OCI-LY7 (cell line): ENCODE measurements around the gene EYS. TPM values are rescaled to one million over a fixed set of nuclear protein-coding genes. Genes with fewer than 3 reads are reported as not detected.

Source experiments
- BruUV-seq: library from RNA; stranded (reverse); fragments of 400-500 nt; replicated peaks from 2 replicates; lab custom pipeline; 2021; lab: Mats Ljungman, UMichigan
- CTCF ChIA-PET: fragments of 300-600 bp; sonication (Branson Sonifier 250); formaldehyde crosslinking; loops from one replicate; lab custom pipeline; 2022; ENCODE audit warnings: antibody characterized with exemption; ENCODE audit not compliant: unreplicated experiment; lab: Charles Lee
- POLR2A ChIA-PET: fragments of 300-600 bp; sonication (Branson Sonifier 250); formaldehyde crosslinking; loops from one replicate; lab custom pipeline; 2022; ENCODE audit warnings: antibody characterized with exemption; lab: Charles Lee
- DNase-seq: peaks from one replicate; pipeline ENCODE4 v3.0.0-alpha.2; 2015; ENCODE audit warnings: low spot score
- H2AFZ ChIP-seq: fragments of 200-600 bp; sonication (generic), shearing (Covaris generic); 2 replicates; pipeline ENCODE4 v1.6.1; 2014; ENCODE audit warnings: mild to moderate bottlenecking, antibody characterized with exemption, low read length, moderate library complexity
- H3K27ac ChIP-seq: fragments of 200-600 bp; sonication (generic); 2 replicates; pipeline ENCODE4 v1.5.1; 2014; ENCODE audit warnings: mixed run types, low read depth, mild to moderate bottlenecking, moderate library complexity, low read length, inconsistent platforms; ENCODE audit not compliant: poor library complexity, severe bottlenecking
- H3K36me3 ChIP-seq: fragments of 200-600 bp; sonication (generic); 2 replicates; pipeline ENCODE4 v1.6.1; 2014; ENCODE audit warnings: mild to moderate bottlenecking, antibody characterized with exemption, low read length, moderate library complexity, mixed read lengths; ENCODE audit not compliant: insufficient read depth
- H3K4me1 ChIP-seq: fragments of 200-600 bp; sonication (generic); 2 replicates; pipeline ENCODE4 v1.5.1; 2014; ENCODE audit warnings: mild to moderate bottlenecking, low read length; ENCODE audit not compliant: insufficient read depth, poor library complexity, severe bottlenecking
- H3K4me2 ChIP-seq: fragments of 200-600 bp; sonication (generic); 2 replicates; pipeline ENCODE4 v1.6.1; 2014; ENCODE audit warnings: mild to moderate bottlenecking, low read length
- H3K4me3 ChIP-seq: fragments of 200-600 bp; sonication (generic); 2 replicates; pipeline ENCODE4 v1.5.1; 2014; ENCODE audit warnings: mild to moderate bottlenecking, low read depth, low read length; ENCODE audit not compliant: poor library complexity, severe bottlenecking
- H3K79me2 ChIP-seq: fragments of 200-600 bp; sonication (generic); 2 replicates; pipeline ENCODE4 v1.6.1; 2016; ENCODE audit warnings: low read depth, mild to moderate bottlenecking, low read length, moderate library complexity, mixed read lengths; ENCODE audit not compliant: insufficient read depth
- H3K9me2 ChIP-seq: fragments of 200-600 bp; sonication (generic); 2 replicates; pipeline ENCODE4 v1.6.1; 2016; ENCODE audit warnings: mild to moderate bottlenecking, low read length, mixed read lengths; ENCODE audit not compliant: insufficient read depth
- H3K9me3 ChIP-seq: fragments of 200-600 bp; sonication (generic); 2 replicates; pipeline ENCODE4 v1.6.1; 2014; ENCODE audit warnings: mild to moderate bottlenecking, mixed run types, low read length, mixed read lengths
- H4K20me1 ChIP-seq: fragments of 200-600 bp; sonication (generic); 2 replicates; pipeline ENCODE4 v1.6.1; 2014; ENCODE audit warnings: mild to moderate bottlenecking, antibody characterized with exemption, low read length, moderate library complexity, mixed read lengths; ENCODE audit not compliant: insufficient read depth
- EZH2phosphoT487 ChIP-seq: fragments of 200-600 bp; sonication (generic); IDR thresholded peaks from 2 replicates; pipeline ENCODE4 v1.6.1; 2018; ENCODE audit warnings: low read depth, borderline replicate concordance, mild to moderate bottlenecking, mixed run types, antibody characterized with exemption, low read length, moderate library complexity, mixed read lengths
- intact Hi-C: fragments of 100-400 bp; cut with micrococcal nuclease; formaldehyde crosslinking; loops from one replicate; pipeline ENCODE4 v1.10.0; 2022; ENCODE audit not compliant: unreplicated experiment
- total RNA-seq, 2 experiments: library from RNA; depleted of rRNA in 1 of 2; stranded (reverse); fragments of >200 nt in 1 of 2; shearing (Covaris generic) in 1 of 2; gene quantifications; 2 replicates each; pipeline ENCODE4 v1.2.3, GENCODE V29; 2014 to 2022
- TF ChIP-seq, protein P1 (sequence below): fragments of 200-600 bp; sonication (generic); conservative IDR thresholded peaks from 2 replicates; pipeline ENCODE4 v1.5.1; 2014; ENCODE audit warnings: mild to moderate bottlenecking, antibody characterized with exemption, low read length, moderate library complexity, mixed read lengths

The EYS gene
- total RNA-seq, 2 experiments from 2014 or later, result not detected

DNA sequence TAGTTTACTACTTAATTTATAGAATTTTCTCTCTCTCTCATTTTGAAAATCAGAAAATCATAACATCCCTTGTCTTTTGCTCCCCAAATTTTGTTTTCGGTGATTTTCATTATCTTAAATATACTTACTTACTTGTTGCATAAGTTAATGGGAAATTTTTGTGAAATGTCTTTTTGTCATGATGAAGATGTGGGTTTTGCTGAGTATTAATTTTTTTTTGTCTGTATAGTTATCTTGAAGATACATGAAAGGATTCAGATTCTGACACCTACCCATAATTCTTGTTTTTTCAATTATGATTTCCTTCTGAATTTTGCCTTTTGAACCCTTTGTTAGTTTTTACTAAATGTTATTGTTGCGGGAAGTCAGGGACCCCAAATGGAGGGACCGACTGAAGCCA is 817.9 kb downstream of the EYS start:
- CTCF ChIA-PET, result no interaction called here
- no peak overlapping the region for H3K4me2 ChIP-seq
- no peaks in the 10 kb centered on the region for H3K36me3 ChIP-seq
- no peak for TF ChIP-seq EZH2phosphoT487
- TF ChIP-seq, protein P1, sequence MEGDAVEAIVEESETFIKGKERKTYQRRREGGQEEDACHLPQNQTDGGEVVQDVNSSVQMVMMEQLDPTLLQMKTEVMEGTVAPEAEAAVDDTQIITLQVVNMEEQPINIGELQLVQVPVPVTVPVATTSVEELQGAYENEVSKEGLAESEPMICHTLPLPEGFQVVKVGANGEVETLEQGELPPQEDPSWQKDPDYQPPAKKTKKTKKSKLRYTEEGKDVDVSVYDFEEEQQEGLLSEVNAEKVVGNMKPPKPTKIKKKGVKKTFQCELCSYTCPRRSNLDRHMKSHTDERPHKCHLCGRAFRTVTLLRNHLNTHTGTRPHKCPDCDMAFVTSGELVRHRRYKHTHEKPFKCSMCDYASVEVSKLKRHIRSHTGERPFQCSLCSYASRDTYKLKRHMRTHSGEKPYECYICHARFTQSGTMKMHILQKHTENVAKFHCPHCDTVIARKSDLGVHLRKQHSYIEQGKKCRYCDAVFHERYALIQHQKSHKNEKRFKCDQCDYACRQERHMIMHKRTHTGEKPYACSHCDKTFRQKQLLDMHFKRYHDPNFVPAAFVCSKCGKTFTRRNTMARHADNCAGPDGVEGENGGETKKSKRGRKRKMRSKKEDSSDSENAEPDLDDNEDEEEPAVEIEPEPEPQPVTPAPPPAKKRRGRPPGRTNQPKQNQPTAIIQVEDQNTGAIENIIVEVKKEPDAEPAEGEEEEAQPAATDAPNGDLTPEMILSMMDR, result no peak
- no peak overlapping the region for H3K4me3 ChIP-seq
- H3K4me1 ChIP-seq, result no peaks in the 10 kb centered on the region
- H2AFZ ChIP-seq, result no peak overlapping the region
- BruUV-seq, result no TSS peak
- no peaks in the 10 kb centered on the region for H3K9me2 ChIP-seq
- no peaks in the 10 kb centered on the region for H4K20me1 ChIP-seq
- POLR2A ChIA-PET, result no interaction called here
- no peak for DNase-seq
- no peak overlapping the region for H3K27ac ChIP-seq
- H3K79me2 ChIP-seq, result no peaks in the 10 kb centered on the region
- H3K9me3 ChIP-seq, result no peaks in the 10 kb centered on the region
- intact Hi-C loops, result no loop called here

DNA sequence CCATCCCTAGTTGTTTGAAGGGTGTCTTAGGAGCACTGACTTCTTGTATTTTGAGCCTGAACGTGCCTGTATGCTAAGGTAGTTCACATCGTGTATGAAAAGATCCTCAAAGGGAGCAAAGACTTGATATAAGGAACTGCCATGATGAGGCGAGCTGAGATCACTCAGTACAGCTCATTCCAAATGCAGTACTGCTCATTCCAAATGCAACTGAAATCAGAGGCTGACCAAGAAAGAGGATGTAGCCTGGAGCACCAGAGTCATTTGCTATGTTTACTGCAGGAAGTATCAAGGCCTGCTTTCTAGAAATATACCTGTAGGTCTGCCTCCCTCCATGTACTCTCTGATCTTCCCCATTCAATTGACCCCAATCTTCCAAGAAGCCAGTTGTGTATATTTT is 832.2 kb downstream of the EYS start:
- no peak for TF ChIP-seq EZH2phosphoT487
- TF ChIP-seq, protein P1, result no peak
- ChIA-PET POLR2A (no interaction called here), CTCF (no interaction called here)
- Histone ChIP-seq H3K4me1 (no peaks in the 10 kb centered on the region), H3K4me2 (no peak overlapping the region), H3K36me3 (no peaks in the 10 kb centered on the region), H3K9me3 (no peaks in the 10 kb centered on the region), H3K79me2 (no peaks in the 10 kb centered on the region), H3K9me2 (no peaks in the 10 kb centered on the region), H3K4me3 (no peak overlapping the region), H4K20me1 (no peaks in the 10 kb centered on the region), H3K27ac (no peak overlapping the region), H2AFZ (no peak overlapping the region)
- intact Hi-C loops, result no loop called here
- no TSS peak for BruUV-seq
- no peak for DNase-seq

DNA sequence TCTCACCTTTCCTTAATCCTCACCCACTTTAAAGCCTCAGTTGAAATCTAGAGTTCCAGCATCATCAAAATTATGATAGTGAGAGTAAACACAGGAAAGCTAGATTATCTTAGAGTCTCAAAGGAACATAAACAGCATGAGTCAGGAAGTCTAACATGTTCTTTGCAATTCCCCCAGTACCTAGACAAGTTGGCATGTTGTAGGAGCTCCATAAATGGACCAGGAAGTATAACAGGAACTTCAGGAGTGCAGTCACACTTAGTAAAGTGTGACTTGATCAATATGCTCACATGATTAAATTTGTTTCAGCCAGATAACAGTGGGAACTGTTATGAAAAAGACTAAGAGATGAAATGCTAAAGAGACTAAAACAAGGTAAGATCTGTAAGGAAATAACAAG is 834.4 kb downstream of the EYS start:
- intact Hi-C loops, result no loop called here
- BruUV-seq, result no TSS peak
- TF ChIP-seq EZH2phosphoT487, result no peak
- TF ChIP-seq, protein P1, result no peak
- no peak for DNase-seq
- no peaks in the 10 kb centered on the region for H4K20me1 ChIP-seq
- no peak overlapping the region for H3K4me2 ChIP-seq
- no peaks in the 10 kb centered on the region for H3K9me2 ChIP-seq
- no peaks in the 10 kb centered on the region for H3K36me3 ChIP-seq
- no peaks in the 10 kb centered on the region for H3K79me2 ChIP-seq
- no peak overlapping the region for H2AFZ ChIP-seq
- ChIA-PET CTCF (no interaction called here), POLR2A (no interaction called here)
- no peak overlapping the region for H3K4me3 ChIP-seq
- no peaks in the 10 kb centered on the region for H3K4me1 ChIP-seq
- H3K27ac ChIP-seq, result no peak overlapping the region
- no peaks in the 10 kb centered on the region for H3K9me3 ChIP-seq
